SK-N-SH (cell line): ENCODE data around the gene CTRB1.

Experiments used
- ELF1 ChIP-seq: IDR thresholded peaks from 2 replicates; pipeline ENCODE4 v1.4.0; 2012
- FOXM1 ChIP-seq: IDR thresholded peaks from 2 replicates; pipeline ENCODE4 v1.4.0; 2012; ENCODE audit warnings: low read depth, mild to moderate bottlenecking
- MAX ChIP-seq: IDR thresholded peaks from 2 replicates; pipeline ENCODE4 v1.4.0; 2012; ENCODE audit warnings: low read depth
- NFIC ChIP-seq: IDR thresholded peaks from 2 replicates; pipeline ENCODE4 v1.4.0; 2012; ENCODE audit warnings: borderline replicate concordance
- NRF1 ChIP-seq: IDR thresholded peaks from 2 replicates; pipeline ENCODE4 v1.6.1; 2012; ENCODE audit warnings: low read depth, mild to moderate bottlenecking, low read length
- POLR2AphosphoS5 ChIP-seq: IDR thresholded peaks from 2 replicates; pipeline ENCODE4 v1.6.1; 2012; ENCODE audit warnings: low read depth, low read length
- RAD21 ChIP-seq: IDR thresholded peaks from 2 replicates; pipeline ENCODE4 v1.6.1; 2012; ENCODE audit warnings: mild to moderate bottlenecking, low read length
- RCOR1 ChIP-seq: fragments of 150-350 bp; IDR thresholded peaks from 2 replicates; pipeline ENCODE4 v1.6.1; 2017; ENCODE audit warnings: antibody characterized with exemption, low read length
- SMC3 ChIP-seq: IDR thresholded peaks from 2 replicates; pipeline ENCODE4 v1.6.1; 2012; ENCODE audit warnings: low read depth, low read length, improper control_type of control experiment
- USF2 ChIP-seq: fragments of 150-350 bp; IDR thresholded peaks from 2 replicates; pipeline ENCODE4 v1.6.1; 2017; ENCODE audit warnings: antibody characterized with exemption, low read length, low read depth, borderline replicate concordance
- ZBTB33 ChIP-seq: IDR thresholded peaks from 2 replicates; pipeline ENCODE4 v1.4.0; 2012; ENCODE audit warnings: low read depth, borderline replicate concordance
- TF ChIP-seq, protein P1 (sequence below): fragments of 200-600 bp; sonication (generic); IDR thresholded peaks from 2 replicates; pipeline ENCODE4 v1.6.1; 2017; ENCODE audit warnings: antibody characterized with exemption, mild to moderate bottlenecking, moderate library complexity
- TF ChIP-seq, protein P2 (sequence below): IDR thresholded peaks from 2 replicates; pipeline ENCODE4 v1.6.1; 2012; ENCODE audit warnings: mild to moderate bottlenecking, low read depth, low read length, moderate library complexity
- TF ChIP-seq, protein P3 (sequence below): IDR thresholded peaks from 2 replicates; pipeline ENCODE4 v1.4.0; 2012; ENCODE audit warnings: low read depth, borderline replicate concordance

DNA sequence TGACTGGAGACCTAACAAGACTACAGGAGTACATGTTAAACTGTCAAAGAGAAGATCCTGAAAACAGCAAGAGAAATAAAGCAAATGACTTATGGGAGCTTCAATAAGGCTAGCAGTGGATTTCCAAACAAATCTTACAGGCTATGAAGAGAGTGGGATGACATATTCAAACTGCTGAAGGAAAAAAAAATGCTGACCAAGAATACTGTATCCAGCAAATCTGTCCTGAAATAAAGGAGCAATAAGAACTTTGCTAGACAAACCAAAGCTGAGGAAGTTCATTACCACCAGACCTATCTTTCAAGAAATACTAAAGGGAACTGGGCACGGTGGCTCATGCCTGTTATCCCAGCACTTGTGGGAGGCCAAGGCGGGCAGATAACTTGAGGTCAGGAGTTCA is 41.9 kb upstream of the CTRB1 start:
- TF ChIP-seq, protein P1, sequence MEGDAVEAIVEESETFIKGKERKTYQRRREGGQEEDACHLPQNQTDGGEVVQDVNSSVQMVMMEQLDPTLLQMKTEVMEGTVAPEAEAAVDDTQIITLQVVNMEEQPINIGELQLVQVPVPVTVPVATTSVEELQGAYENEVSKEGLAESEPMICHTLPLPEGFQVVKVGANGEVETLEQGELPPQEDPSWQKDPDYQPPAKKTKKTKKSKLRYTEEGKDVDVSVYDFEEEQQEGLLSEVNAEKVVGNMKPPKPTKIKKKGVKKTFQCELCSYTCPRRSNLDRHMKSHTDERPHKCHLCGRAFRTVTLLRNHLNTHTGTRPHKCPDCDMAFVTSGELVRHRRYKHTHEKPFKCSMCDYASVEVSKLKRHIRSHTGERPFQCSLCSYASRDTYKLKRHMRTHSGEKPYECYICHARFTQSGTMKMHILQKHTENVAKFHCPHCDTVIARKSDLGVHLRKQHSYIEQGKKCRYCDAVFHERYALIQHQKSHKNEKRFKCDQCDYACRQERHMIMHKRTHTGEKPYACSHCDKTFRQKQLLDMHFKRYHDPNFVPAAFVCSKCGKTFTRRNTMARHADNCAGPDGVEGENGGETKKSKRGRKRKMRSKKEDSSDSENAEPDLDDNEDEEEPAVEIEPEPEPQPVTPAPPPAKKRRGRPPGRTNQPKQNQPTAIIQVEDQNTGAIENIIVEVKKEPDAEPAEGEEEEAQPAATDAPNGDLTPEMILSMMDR = no peak
- TF ChIP-seq, protein P2, sequence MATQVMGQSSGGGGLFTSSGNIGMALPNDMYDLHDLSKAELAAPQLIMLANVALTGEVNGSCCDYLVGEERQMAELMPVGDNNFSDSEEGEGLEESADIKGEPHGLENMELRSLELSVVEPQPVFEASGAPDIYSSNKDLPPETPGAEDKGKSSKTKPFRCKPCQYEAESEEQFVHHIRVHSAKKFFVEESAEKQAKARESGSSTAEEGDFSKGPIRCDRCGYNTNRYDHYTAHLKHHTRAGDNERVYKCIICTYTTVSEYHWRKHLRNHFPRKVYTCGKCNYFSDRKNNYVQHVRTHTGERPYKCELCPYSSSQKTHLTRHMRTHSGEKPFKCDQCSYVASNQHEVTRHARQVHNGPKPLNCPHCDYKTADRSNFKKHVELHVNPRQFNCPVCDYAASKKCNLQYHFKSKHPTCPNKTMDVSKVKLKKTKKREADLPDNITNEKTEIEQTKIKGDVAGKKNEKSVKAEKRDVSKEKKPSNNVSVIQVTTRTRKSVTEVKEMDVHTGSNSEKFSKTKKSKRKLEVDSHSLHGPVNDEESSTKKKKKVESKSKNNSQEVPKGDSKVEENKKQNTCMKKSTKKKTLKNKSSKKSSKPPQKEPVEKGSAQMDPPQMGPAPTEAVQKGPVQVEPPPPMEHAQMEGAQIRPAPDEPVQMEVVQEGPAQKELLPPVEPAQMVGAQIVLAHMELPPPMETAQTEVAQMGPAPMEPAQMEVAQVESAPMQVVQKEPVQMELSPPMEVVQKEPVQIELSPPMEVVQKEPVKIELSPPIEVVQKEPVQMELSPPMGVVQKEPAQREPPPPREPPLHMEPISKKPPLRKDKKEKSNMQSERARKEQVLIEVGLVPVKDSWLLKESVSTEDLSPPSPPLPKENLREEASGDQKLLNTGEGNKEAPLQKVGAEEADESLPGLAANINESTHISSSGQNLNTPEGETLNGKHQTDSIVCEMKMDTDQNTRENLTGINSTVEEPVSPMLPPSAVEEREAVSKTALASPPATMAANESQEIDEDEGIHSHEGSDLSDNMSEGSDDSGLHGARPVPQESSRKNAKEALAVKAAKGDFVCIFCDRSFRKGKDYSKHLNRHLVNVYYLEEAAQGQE = no peak
- TF ChIP-seq NFIC (no peak), SMC3 (no peak), RAD21 (no peak), ZBTB33 (no peak), MAX (no peak), POLR2AphosphoS5 (no peak), USF2 (no peak), RCOR1 (no peak), ELF1 (no peak), FOXM1 (no peak), NRF1 (no peak)
- TF ChIP-seq, protein P3, sequence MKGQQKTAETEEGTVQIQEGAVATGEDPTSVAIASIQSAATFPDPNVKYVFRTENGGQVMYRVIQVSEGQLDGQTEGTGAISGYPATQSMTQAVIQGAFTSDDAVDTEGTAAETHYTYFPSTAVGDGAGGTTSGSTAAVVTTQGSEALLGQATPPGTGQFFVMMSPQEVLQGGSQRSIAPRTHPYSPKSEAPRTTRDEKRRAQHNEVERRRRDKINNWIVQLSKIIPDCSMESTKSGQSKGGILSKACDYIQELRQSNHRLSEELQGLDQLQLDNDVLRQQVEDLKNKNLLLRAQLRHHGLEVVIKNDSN = no peak
